Fibroblast of the conjunctiva (primary cell): Measurements from ENCODE around the gene IL2RA.
"Not testable (repeated sequence)": the region's sequence is repeated elsewhere in the genome, so short reads cannot be mapped to it uniquely, and the experiment has no call there.

ENCODE experiments used
- DNase-seq: peaks from one replicate; pipeline ENCODE4 v3.0.0-alpha.2; 2010; ENCODE audit warnings: low read depth

Gene IL2RA

GRCh38 chr10:6062101-6062771 is at the start of gene IL2RA:
Gene IL2RA, minus strand, starts transcription at chr10:6062367. Its CDS starts 216 bp downstream, at chr10:6062151.
- DNase-seq = no peak

DNA sequence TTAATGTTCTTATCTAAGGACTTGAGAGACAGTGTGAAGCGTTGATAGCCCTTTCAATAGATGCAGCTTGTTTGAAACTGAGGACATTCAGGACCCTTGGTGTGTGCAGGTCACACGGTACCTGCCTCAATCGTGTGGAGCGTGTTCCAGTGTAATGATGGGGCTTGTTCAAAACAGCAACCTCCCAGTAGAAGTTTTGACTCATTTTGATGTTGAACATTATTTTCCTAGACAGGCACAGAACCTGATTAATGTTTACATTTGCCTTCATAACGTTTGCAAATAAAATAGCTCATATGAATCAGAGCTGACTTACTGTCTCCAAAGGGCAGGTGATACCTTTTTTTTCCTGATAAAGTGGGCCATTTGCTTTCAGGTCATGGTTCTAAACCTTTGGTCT is 48.0 kb upstream of the IL2RA start:
- DNase-seq = no peak

DNA sequence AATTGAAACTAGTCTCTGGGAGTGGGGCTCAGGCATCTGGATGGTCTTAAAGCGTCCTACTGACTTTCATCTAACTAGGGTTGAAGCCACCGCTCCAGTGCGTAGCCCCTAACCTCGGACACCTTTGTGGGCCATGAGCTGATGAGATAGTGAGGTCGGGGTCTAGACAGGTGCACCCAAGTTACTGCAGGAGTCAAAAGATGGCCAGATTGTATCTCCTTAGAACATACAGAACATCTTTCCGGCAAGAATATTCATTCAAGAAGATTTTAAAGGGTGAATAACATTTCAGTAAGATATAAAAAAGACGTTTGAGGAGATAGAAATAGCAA is 47.2 kb upstream of the IL2RA start:
- DNase-seq = no peak

DNA sequence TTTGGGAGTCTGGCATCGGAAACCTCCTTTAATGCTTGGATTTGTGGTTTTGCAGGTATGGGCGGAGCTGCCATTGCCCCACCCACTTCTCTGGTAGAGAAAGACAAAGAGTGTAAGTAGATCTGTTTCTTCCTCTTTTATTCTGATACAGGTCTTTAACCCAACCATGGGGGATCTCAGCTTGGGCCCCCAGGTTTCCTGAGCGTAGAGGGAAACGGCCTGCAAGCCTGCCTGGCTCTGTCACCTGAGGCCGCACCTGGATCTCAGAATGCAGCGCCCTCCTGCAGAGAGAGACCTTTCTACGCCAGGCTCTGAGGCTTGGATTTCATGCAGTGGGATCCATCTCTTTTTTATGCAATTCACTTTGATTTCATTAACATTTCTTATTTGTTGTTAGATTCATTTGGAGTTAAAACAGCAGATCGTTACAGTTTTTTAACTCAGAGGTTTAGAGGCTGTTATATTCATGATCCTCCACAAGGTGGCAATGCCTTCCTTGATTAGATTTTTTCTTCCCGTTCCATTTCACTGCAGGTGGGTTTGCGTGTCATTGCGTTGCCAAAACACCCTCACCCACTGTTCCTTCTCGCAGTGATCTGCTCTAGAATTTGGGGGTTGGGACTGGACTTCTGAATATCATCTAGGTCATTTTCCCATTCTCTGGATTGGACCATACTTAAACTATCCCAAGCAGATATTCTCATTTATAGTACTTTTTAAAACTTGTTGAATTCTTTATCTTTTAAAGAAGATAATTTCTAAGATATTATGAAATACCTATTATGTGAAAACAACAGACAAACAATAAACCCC is 46.7 kb upstream of the IL2RA start:
- DNase-seq = peak; percentile 26

DNA sequence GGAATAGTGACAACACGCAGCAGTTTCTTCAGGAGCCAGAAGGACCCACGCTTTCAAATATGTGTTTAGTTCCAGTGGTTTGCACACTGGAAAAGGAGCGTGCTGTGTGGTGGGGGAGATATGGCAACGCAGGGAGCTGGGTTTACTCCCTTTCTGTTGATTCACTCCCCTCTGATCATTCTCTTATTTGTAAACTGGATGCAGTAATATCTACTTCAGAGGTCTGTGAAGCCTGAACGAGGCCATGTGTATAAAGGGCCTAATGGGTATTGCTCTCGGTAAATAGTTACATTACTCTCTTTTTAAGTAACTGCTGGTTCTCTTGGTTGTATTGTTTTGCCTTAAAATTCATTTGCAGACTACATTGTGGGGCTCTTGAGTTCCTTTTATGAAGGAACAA is 45.9 kb upstream of the IL2RA start:
- no peak for DNase-seq

- not testable (repeated sequence) for DNase-seq
Observed at GRCh38 chr10:6107616-6108015, 45.4 kb upstream of the IL2RA start.

GRCh38 chr10:6103591-6103990 is 41.4 kb upstream of the IL2RA start:
- no peak for DNase-seq

DNA sequence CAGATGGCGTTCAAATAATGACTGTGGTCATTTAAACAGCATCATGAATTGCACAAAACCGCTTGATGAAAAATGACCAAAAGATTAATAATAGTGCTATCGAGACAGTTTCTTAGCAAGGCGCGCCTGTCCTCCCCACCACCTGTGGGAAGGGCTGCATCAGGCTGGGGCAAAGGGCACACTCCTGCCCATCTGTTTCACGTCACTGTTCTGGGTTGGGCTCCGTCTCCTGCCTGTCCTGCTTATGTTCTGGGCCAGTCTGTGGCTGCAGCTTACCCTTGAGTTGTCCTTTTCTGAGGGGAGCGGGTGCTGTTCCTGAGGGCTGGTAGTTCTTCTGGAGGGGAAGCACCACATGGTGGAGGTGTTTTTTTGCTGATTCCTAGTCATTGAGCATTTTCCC is 40.0 kb upstream of the IL2RA start:
- DNase-seq = no peak

DNA sequence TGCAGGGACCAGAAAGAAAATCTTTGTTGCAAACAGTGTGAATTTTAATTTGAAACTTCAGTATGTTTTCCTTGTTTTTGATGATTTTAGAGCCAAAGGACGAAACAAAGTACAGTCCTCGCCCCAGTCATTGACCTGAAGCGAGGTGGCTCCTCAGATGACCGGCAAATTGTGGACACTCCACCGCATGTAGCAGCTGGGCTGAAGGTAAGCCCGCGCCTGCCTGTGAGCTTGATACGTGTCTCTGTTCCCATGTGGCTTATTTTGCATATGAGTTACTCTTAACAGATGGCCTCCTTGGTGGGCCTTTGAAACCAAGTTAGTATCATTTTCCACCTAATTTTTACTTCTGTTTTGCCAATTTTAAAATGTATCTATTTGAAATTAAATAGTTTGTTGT is 39.0 kb upstream of the IL2RA start:
- DNase-seq = no peak

DNA sequence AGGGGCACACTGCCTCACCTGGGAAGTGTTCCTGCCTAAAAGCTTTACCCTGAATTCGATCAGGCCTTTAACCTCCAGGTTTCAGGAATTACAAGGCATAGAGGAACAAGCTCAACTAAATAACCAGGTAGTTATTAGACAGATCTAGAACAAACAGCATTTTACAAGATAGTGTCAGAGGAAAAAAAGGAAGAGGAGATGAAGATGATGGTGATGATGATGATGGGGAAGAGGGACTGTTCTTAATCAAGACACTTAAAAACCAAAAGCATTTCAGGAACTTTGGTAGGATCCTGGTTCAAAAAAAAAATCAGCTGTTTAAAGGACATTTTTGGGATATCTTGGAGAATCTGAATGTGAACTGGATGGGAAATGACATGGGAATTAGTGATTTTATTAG is 38.2 kb upstream of the IL2RA start:
- no peak for DNase-seq

DNA sequence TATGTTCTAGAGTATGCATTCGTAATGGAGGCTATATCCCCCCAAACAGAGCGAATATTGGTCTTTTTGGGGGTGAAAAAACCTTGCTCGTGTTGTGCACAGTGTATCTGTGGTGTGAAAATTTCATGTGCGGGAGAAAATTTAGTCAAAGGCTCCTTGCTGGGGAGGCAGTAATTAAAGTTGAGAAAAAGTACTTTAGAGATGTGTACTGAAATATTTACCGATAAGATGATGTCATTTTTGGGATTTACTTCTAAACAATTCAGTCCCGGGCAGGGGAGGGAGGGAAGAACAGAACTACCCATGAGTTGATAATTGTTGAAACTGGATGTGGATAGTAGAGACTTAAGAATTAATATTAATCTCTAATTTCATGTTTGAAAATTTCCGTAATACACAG is 36.0 kb upstream of the IL2RA start:
- no peak for DNase-seq

DNA sequence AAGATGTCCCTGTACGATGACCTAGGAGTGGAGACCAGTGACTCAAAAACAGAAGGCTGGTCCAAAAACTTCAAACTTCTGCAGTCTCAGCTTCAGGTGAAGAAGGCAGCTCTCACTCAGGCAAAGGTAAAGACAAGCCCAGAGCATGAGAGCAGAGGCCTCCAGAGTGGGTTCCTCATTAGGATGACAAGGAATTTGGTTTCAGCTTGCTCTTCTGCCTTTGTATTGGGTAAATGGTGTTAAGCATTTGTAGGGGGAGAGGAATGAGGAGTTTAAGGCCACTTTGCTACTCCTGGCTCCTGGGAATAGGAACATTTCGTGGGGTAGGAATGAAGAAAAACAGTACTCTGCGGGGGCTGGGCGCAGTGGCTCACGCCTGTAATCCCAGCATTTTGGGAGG is 34.9 kb upstream of the IL2RA start:
- no peak for DNase-seq

- no peak for DNase-seq
Observed at GRCh38 chr10:6095810-6096570, 33.8 kb upstream of the IL2RA start.

- no peak for DNase-seq
Observed at GRCh38 chr10:6092731-6093130, 30.6 kb upstream of the IL2RA start.

DNA sequence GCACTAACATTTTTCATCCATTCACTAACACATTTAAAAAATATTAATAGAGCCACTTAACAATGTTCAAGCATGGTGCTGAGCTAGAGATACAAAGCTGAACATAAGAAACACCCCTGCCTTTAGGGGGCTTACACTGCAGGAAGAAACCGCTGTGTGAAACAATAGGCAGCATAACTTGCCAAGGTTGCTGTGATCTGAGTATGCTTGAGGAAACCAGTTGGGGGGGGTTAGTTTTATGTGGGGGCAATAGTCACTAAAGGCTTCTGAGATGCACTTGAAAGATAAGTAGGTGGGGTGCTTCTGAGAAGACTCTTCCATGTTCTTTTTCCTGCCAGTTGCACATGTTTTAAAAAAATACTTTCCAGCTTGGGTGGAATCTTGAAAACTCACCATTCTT is 29.5 kb upstream of the IL2RA start:
- no peak for DNase-seq

- DNase-seq = no peak
Observed at GRCh38 chr10:6089334-6090219, 27.4 kb upstream of the IL2RA start.

- DNase-seq = peak; percentile 95
Observed at GRCh38 chr10:6088721-6089333, 26.7 kb upstream of the IL2RA start, which contains the start of gene RBM17. Gene RBM17, plus strand, starts transcription at chr10:6089034. Its CDS starts 8,032 bp downstream, at chr10:6097066.

DNA sequence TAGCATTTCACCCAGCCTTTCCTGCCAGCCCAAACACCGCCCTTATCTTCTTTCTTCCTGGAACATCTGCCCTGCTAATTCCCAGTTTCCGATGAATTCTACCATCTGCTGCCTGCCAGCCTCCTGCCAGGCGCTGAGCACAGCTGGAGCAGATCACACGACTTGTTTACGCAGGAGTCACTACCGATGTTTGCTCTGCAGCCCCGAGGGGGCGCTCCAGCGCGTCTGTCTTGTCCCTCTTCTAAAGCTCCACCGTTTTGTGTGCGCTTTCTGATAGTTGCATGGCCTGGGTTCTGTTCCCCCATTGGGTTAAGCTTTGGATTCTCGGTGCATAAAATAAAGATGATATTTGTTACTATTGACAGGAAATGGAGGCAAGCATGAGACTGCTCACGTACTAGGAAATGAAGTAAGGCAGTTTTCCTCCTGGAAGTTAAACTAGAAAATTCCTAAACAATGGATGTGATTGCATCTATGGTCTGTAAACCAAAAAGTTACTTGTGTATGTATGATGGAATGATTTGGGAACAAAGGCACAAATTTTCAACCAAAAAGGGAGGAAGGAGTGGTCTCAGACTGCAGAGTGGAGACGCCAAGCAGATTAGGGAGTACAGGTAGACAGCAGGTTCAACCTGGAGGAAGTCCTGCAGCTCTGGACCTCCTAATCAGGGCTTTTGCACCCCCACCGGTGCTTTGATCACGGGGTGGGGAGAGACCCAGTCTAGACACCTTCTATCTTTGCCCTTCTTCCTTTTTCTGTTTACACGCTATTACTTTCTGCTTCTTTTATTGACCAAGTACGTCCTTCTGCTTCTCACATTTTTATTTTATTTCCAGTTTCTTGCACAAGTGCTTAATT is 24.4 kb upstream of the IL2RA start:
- peak; percentile 80 for DNase-seq

GRCh38 chr10:6083523-6084475 is 21.6 kb upstream of the IL2RA start:
- DNase-seq = no peak
